HG02571 (cell line): Measurements from ENCODE around the gene GRAP2.

Experiments used
- ATAC-seq: cut with Tn5 transposase; IDR thresholded peaks from one replicate; pipeline ENCODE4 v1.9.1; 2021; ENCODE audit warnings: mild to moderate bottlenecking, moderate library complexity; ENCODE audit not compliant: unreplicated experiment

Gene GRAP2

GRCh38 chr22:39923696-39924095, 22.8 kb downstream of the GRAP2 start:
- ATAC-seq, result no peak

- no peak for ATAC-seq
Observed at GRCh38 chr22:39924286-39924685, 23.4 kb downstream of the GRAP2 start.

- no peak for ATAC-seq
Observed at GRCh38 chr22:39925273-39925672, 24.4 kb downstream of the GRAP2 start.

GRCh38 chr22:39925909-39926679, 25.2 kb downstream of the GRAP2 start:
- no peak for ATAC-seq

GRCh38 chr22:39926753-39927152, 25.9 kb downstream of the GRAP2 start:
- ATAC-seq, result no peak

- no peak for ATAC-seq
Observed at GRCh38 chr22:39927544-39927943, 26.7 kb downstream of the GRAP2 start.

- no peak for ATAC-seq
Observed at GRCh38 chr22:39928536-39929520, 27.9 kb downstream of the GRAP2 start.

- no peak for ATAC-seq
Observed at GRCh38 chr22:39931251-39931650, 30.4 kb downstream of the GRAP2 start.

- no peak for ATAC-seq
Observed at GRCh38 chr22:39932166-39932565, 31.3 kb downstream of the GRAP2 start.

GRCh38 chr22:39932918-39933649, 32.2 kb downstream of the GRAP2 start:
- no peak for ATAC-seq

- no peak for ATAC-seq
Observed at GRCh38 chr22:39933741-39934140, 32.9 kb downstream of the GRAP2 start.

- ATAC-seq, result no peak
Observed at GRCh38 chr22:39935116-39935515, 34.2 kb downstream of the GRAP2 start.

GRCh38 chr22:39935612-39936011, 34.7 kb downstream of the GRAP2 start:
- no peak for ATAC-seq

GRCh38 chr22:39936523-39937145, 35.8 kb downstream of the GRAP2 start:
- no peak for ATAC-seq

- no peak for ATAC-seq
Observed at GRCh38 chr22:39937906-39938305, 37.0 kb downstream of the GRAP2 start.

GRCh38 chr22:39938509-39939111, 37.7 kb downstream of the GRAP2 start:
- ATAC-seq, result no peak

GRCh38 chr22:39939830-39940229, 38.9 kb downstream of the GRAP2 start:
- ATAC-seq, result no peak

- ATAC-seq, result no peak
Observed at GRCh38 chr22:39940757-39941305, 39.9 kb downstream of the GRAP2 start.

GRCh38 chr22:39941601-39942000, 40.7 kb downstream of the GRAP2 start:
- no peak for ATAC-seq
